Measurements from ENCODE around the gene AMN1.

DNA sequence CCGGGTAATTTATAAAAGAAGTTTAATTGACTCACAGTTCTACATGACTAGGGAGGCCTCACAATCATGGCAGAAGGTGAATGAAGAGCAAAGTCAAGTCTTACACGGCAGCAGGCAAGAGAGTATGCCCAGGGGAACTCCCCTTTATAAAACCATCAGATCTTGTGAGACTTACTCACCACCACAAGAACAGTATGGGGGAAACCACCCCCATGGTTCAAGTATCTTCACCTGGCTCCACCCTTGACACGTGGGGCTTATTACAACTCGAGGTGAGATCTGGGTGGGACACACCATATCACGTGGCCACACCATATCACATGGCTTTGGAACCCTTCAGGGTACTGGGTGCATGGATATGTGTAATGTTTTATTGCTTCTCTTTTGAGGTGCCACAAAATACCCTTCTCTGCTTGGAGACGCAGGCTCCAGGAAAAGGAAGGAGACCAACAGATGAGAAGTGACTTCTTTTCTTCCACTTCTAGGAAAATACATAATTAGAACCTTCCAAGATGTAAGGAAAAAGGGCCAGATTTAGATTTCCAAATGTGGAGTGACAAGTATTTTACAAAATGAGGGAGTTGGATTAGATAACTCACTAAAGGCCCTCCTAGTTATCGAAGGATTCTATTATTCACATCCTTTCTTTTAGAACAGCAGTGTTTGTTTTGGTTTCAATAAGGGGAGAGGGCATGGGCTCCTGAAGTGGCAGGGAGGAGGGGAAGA, 102.4 kb downstream of the AMN1 start:
- TF ChIP-seq, protein P1, sequence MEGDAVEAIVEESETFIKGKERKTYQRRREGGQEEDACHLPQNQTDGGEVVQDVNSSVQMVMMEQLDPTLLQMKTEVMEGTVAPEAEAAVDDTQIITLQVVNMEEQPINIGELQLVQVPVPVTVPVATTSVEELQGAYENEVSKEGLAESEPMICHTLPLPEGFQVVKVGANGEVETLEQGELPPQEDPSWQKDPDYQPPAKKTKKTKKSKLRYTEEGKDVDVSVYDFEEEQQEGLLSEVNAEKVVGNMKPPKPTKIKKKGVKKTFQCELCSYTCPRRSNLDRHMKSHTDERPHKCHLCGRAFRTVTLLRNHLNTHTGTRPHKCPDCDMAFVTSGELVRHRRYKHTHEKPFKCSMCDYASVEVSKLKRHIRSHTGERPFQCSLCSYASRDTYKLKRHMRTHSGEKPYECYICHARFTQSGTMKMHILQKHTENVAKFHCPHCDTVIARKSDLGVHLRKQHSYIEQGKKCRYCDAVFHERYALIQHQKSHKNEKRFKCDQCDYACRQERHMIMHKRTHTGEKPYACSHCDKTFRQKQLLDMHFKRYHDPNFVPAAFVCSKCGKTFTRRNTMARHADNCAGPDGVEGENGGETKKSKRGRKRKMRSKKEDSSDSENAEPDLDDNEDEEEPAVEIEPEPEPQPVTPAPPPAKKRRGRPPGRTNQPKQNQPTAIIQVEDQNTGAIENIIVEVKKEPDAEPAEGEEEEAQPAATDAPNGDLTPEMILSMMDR (IDR thresholded peaks at IDR 0.05 in 2 of 3, conservative IDR thresholded peaks at IDR 0.05 in 1 of 3; ENCODE audit: borderline replicate concordance in 1 of 3, insufficient read depth in 1 of 3, low read depth in 2 of 3, low read length in 2 of 3), result no peak
- TF ChIP-seq SIN3A (IDR thresholded peaks at IDR 0.05; ENCODE audit: low read depth), result no peak
- TF ChIP-seq SP1 (IDR thresholded peaks at IDR 0.05; ENCODE audit: low read depth), result no peak
- TF ChIP-seq, protein P2, sequence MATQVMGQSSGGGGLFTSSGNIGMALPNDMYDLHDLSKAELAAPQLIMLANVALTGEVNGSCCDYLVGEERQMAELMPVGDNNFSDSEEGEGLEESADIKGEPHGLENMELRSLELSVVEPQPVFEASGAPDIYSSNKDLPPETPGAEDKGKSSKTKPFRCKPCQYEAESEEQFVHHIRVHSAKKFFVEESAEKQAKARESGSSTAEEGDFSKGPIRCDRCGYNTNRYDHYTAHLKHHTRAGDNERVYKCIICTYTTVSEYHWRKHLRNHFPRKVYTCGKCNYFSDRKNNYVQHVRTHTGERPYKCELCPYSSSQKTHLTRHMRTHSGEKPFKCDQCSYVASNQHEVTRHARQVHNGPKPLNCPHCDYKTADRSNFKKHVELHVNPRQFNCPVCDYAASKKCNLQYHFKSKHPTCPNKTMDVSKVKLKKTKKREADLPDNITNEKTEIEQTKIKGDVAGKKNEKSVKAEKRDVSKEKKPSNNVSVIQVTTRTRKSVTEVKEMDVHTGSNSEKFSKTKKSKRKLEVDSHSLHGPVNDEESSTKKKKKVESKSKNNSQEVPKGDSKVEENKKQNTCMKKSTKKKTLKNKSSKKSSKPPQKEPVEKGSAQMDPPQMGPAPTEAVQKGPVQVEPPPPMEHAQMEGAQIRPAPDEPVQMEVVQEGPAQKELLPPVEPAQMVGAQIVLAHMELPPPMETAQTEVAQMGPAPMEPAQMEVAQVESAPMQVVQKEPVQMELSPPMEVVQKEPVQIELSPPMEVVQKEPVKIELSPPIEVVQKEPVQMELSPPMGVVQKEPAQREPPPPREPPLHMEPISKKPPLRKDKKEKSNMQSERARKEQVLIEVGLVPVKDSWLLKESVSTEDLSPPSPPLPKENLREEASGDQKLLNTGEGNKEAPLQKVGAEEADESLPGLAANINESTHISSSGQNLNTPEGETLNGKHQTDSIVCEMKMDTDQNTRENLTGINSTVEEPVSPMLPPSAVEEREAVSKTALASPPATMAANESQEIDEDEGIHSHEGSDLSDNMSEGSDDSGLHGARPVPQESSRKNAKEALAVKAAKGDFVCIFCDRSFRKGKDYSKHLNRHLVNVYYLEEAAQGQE (IDR thresholded peaks at IDR 0.05; ENCODE audit: low read depth), result no peak
- no peak for TF ChIP-seq ZNF274 (IDR thresholded peaks at IDR 0.05; ENCODE audit: low read depth, low read length)
- TF ChIP-seq POLR2AphosphoS5 (IDR thresholded peaks at IDR 0.05; ENCODE audit: low read depth, low read length), result no peak
- no peak for TF ChIP-seq POLR2A (IDR thresholded peaks at IDR 0.05; ENCODE audit: borderline replicate concordance, extremely low read depth, insufficient read depth, insufficient read length)
